ENCODE data around the gene EEIG1. TPM values are rescaled to one million over a fixed set of nuclear protein-coding genes. Genes with fewer than 3 reads are reported as not detected.

EEIG1 gene
- total and polyA plus RNA-seq, 2 experiments from 2014 or later, result 11.2 to 22.4 TPM

DNA sequence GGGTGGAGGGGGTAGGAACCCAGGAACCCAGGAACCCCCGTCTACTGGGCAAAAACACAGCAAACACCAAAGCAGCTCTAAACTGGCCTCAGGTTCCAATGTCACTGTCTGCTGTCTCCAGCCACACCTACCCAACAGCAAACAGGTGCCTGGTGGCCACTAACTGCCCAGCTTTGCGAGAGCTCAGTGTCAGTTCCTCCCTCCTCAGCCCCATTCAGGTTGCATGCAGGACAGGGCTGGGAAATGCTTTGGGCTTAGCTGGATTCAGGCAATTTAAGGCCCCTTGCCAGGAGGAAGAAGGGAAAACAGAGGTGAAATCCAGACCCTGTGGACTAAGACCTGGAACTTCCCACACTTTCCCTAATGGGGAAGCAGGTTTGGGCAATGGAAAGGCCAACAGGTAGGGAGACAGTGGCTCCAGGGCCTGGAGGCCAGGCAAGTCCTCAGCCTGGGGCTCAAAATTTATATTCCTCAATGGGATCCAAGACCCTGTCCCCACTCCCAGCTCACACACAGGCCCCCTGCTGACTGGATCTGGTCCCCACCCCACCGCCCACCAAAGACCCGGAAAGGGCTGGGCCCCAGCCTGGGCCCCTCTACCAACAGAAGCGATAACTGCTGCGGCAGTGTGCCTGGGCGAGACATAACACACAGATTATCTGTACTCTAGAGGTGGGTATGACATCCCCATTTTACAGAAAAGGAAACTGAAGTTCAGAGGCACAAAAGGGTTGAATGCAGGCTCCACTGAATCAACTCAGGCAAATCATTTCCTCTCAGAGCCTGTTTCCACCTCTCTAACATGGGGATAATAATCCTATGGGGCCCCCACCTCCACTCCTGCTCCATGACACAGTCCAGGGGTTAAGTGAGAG is 3.5 kb downstream of the EEIG1 start:
- peaks cover 4% of the 10 kb centered on the region; the same call in 2 of the 3 replicates for H3K36me3 Mint-ChIP-seq (ENCODE audit: low read depth)
- TF ChIP-seq ZNF114 (CRISPR knock-in tag; IDR thresholded peaks at IDR 0.05) (no peak), JUNB (IDR thresholded peaks at IDR 0.05; ENCODE audit: unreplicated experiment) (no peak), CREB1 (CRISPR knock-in tag; IDR thresholded peaks at IDR 0.05; ENCODE audit: low read depth) (no peak), ZNF331 (CRISPR knock-in tag; IDR thresholded peaks at IDR 0.05; ENCODE audit: low read depth) (no peak), EZH2 (IDR thresholded peaks at IDR 0.05; ENCODE audit: low read depth, unreplicated experiment) (no peak), EZH2phosphoT487 (IDR thresholded peaks at IDR 0.05; ENCODE audit: unreplicated experiment) (no peak), POLR2AphosphoS5 (IDR thresholded peaks at IDR 0.05; ENCODE audit: low read depth) (no peak), STAT1 (IDR thresholded peaks at IDR 0.05; ENCODE audit: unreplicated experiment) (no peak), ETS1 (IDR thresholded peaks at IDR 0.05) (no peak), ZNF462 (CRISPR knock-in tag; IDR thresholded peaks at IDR 0.05) (no peak), NANOG (IDR thresholded peaks at IDR 0.05; ENCODE audit: borderline replicate concordance) (no peak)
- TF ChIP-seq, protein P1, sequence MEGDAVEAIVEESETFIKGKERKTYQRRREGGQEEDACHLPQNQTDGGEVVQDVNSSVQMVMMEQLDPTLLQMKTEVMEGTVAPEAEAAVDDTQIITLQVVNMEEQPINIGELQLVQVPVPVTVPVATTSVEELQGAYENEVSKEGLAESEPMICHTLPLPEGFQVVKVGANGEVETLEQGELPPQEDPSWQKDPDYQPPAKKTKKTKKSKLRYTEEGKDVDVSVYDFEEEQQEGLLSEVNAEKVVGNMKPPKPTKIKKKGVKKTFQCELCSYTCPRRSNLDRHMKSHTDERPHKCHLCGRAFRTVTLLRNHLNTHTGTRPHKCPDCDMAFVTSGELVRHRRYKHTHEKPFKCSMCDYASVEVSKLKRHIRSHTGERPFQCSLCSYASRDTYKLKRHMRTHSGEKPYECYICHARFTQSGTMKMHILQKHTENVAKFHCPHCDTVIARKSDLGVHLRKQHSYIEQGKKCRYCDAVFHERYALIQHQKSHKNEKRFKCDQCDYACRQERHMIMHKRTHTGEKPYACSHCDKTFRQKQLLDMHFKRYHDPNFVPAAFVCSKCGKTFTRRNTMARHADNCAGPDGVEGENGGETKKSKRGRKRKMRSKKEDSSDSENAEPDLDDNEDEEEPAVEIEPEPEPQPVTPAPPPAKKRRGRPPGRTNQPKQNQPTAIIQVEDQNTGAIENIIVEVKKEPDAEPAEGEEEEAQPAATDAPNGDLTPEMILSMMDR (conservative IDR thresholded peaks at IDR 0.05; ENCODE audit: low read depth in 2 of 2), result no peak
- TF ChIP-seq, protein P2, sequence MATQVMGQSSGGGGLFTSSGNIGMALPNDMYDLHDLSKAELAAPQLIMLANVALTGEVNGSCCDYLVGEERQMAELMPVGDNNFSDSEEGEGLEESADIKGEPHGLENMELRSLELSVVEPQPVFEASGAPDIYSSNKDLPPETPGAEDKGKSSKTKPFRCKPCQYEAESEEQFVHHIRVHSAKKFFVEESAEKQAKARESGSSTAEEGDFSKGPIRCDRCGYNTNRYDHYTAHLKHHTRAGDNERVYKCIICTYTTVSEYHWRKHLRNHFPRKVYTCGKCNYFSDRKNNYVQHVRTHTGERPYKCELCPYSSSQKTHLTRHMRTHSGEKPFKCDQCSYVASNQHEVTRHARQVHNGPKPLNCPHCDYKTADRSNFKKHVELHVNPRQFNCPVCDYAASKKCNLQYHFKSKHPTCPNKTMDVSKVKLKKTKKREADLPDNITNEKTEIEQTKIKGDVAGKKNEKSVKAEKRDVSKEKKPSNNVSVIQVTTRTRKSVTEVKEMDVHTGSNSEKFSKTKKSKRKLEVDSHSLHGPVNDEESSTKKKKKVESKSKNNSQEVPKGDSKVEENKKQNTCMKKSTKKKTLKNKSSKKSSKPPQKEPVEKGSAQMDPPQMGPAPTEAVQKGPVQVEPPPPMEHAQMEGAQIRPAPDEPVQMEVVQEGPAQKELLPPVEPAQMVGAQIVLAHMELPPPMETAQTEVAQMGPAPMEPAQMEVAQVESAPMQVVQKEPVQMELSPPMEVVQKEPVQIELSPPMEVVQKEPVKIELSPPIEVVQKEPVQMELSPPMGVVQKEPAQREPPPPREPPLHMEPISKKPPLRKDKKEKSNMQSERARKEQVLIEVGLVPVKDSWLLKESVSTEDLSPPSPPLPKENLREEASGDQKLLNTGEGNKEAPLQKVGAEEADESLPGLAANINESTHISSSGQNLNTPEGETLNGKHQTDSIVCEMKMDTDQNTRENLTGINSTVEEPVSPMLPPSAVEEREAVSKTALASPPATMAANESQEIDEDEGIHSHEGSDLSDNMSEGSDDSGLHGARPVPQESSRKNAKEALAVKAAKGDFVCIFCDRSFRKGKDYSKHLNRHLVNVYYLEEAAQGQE (IDR thresholded peaks at IDR 0.05; ENCODE audit: unreplicated experiment), result no peak
- no peak overlapping the region for H2AFZ ChIP-seq
- H3K4me3 Mint-ChIP-seq, result peak overlapping the region; percentile 96
- H3K4me2 ChIP-seq, result peak overlapping the region; percentile 99
- DNase-seq (ENCODE audit: low spot score) (no peak), ATAC-seq (no peak)
- H3K4me1 ChIP-seq (ENCODE audit: insufficient read depth), result peaks cover 45% of the 10 kb centered on the region
- no peaks in the 10 kb centered on the region for H3K9me3 Mint-ChIP-seq
- H3K27ac Mint-ChIP-seq, result no peak overlapping the region
- H3K9me2 ChIP-seq (ENCODE audit: insufficient read depth), result no peaks in the 10 kb centered on the region
- H3K36me3 ChIP-seq (ENCODE audit: insufficient read depth), result no peaks in the 10 kb centered on the region
- H4K20me1 ChIP-seq (replicated peaks; ENCODE audit: insufficient read depth), result peaks cover 32% of the 10 kb centered on the region
- H3K79me2 ChIP-seq (replicated peaks; ENCODE audit: insufficient read depth), result peaks cover 80% of the 10 kb centered on the region
- H3K4me3 ChIP-seq, result peak overlapping the region; percentile 98
- peaks cover 66% of the 10 kb centered on the region for H3K4me1 Mint-ChIP-seq
- H3K27me3 ChIP-seq (ENCODE audit: insufficient read depth), result no peaks in the 10 kb centered on the region
- H3K27me3 Mint-ChIP-seq (ENCODE audit: insufficient read depth, low read depth, poor library complexity), result peaks cover 19% of the 10 kb centered on the region
- H3F3A ChIP-seq (replicated peaks; ENCODE audit: low read depth), result peaks cover 10% of the 10 kb centered on the region
- peak overlapping the region; percentile 88 for H3K27ac ChIP-seq (ENCODE audit: low read depth)
